ENCODE data around the gene NPR1.

NPR1 gene

DNA sequence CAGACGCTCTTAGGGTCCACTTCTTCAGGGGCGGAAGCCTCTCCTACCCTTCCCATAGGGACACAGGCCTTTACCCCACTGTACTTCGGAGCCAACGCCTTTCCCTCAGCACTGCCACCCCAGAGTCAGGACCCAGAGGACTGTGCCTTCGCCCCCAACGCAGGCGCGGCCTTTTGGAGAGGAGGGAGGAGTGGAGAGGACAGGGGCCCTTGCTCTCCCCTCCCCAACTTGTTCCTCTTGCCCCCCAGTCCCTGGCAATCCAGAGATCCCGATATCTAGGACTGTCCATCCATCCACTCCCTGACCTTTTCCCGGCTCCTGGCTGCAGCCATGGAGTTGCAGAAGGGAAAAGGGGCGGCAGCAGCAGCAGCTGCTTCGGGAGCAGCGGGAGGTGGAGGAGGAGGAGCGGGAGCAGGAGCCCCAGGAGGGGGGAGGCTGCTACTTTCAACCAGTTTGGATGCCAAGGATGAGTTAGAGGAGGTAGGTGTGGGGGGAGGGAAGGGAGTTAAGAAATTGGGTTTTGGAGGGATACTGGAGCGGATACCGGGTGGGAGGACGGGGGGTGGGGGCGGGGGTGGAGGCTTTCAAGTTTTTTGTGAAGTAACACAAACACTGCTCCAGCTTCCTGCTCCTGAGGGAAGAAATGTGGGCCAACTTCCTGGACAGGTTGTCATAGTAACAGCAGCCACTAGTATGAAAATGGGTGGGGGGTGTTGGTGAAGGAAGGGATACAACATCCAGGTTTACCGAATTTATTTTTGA, 50.0 kb downstream of the NPR1 start:
- peak; percentile 28 for DNase-seq

DNA sequence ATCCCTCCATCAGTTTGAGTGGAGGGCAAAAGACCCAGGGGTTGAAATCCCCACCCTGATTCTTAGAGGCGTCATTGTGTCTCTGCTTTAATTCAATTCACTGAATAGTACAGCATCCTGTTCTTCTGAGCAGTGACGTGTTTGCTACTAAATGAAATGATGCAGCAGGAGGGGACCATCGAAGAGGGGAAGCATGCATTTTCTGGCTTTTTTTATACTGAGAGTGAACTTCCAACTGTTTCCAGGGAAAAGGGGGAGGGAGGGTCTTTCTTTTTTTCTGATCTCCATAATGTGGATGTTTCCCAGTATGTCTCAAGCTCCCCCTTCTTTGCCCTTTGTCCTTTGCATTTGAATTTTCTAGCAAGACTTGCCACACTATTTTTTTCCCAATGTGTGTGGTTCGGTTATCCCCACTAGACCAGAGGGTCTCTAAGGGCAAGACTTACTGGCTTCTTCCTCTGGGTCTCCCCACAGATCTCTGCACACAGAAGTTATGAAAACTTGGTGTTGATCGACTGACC, 52.0 kb downstream of the NPR1 start:
- DNase-seq, result no peak

DNA sequence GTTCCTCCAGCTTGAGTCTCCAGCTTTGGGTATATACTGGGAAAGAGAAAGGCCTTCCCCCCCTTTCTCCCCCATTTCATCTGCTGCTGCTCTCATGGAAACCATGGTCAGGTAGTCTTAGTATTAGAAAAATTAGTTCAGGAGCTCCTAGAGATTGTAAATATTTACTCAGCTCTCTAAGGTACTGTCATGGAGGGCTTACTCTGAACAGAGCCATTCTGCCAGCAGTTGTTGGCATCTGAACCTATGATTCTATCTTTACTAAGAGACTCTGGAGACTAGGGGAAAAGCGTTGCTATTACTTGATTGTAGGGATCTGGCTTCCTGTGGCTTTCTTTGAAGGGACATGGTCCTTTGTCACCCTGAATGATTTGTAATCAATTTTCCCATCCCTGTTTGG, 55.5 kb downstream of the NPR1 start:
- DNase-seq, result peak; percentile 5

DNA sequence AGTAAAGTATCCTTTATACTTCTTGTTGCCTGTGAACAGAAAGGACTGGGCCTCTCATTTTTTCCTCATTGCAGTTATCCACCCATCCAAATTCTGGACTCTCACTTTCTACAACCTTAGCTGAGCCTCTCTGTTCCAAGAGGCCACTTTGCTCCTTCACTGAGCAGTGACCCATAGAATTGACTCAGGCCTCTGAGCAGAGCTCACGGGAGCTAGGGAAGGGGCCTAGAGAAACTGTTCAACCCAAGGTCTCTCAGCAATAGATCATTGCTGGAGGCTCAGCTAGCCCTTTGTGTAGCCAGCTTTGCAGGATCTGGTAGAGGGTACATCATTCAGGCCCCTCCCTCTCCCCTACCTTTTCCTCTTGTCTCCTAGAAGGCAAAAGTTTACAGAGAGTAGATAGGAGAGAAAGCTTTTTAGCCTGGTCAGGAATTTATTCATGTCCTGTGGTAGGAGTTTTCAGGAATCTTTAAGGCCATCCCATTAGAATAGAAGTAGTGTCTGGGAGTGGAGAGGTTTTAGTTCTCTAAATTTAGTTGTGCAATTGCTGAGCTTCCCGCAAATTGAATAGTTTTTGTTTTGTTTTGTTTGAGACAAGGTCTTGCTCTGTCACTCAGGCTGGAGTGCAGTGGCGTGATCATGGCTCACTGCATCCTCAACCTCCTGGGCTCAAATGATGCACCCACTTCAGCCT, 56.1 kb downstream of the NPR1 start:
- DNase-seq, result no peak

DNA sequence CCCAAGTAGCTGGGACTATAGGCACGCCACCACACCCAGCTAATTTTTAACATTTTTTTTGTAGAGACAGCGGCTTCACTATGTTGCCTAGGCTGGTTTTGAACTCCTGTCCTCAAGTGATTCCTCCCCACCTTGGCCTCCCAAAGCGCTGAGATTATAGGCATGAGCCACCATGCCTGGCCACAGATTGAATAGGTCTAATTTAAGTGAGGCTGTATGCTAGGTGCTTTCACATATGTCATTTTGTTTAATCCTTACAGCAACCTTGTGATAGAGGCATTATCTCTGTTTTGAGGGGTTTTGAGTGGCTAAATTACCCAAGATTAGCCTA, 56.6 kb downstream of the NPR1 start:
- no peak for DNase-seq

DNA sequence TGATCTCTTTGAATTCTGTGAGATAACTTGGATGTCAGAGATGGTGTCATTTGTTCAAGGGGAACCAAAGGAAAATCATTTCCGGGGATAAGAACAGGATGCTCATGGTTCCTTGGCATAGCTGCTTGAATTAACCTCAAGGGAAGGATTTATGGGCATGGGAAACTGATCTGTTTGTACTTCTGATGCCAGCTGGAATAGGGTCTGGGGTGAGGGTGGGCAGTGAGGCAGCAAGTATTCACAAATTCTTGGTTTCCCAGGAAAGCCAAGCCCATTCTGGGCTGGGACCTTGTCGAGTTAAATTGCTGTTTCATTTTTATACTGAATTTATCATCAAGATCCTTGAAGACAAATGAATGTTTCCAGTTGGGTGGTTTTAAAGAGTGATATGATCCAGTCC, 63.5 kb downstream of the NPR1 start:
- DNase-seq, result no peak

DNA sequence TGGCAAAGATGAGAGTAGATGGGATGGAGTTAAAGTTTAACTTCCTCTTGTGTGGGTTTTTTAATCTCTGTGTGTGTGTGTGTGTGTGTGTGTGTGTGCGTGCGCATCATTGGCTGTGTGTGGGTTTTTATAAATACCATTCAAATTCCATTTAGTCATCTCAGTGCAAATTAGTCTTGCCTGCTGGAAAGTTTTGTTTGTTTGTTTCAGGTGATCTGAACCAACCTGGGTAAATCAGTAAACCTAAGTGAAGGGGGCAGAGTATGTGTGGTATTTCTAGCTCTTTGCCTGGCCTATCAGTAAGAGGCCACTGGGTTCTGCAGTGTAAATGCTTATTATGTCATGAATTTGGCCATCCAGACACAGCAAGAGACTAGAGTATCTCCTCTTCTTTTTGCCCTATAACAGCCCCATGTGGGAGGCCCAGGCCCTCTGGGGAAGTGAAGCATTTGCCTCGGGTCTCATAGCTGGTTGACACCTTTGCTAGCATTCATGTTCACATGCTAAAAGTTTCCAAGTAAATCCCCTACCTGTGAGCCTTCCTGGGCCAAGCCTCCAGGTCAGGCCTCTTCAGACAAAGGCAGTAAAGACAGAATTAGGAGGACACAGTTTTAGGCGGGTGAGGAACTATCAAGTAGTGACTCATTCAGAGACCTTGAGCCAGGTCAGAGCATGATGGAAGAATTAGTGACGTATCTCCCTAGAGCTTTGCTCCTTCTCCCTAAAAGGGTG, 64.1 kb downstream of the NPR1 start:
- DNase-seq, result no peak
